HG03442 (cell line): ENCODE results near the gene OR6C6.
"Not testable (repeated sequence)": the region's sequence is repeated elsewhere in the genome, so short reads cannot be mapped to it uniquely, and the experiment has no call there.

Experiments
- ATAC-seq: cut with Tn5 transposase; IDR thresholded peaks from one replicate; pipeline ENCODE4 v1.9.1; 2021; ENCODE audit warnings: mild to moderate bottlenecking, moderate library complexity; ENCODE audit not compliant: unreplicated experiment

OR6C6 gene

DNA sequence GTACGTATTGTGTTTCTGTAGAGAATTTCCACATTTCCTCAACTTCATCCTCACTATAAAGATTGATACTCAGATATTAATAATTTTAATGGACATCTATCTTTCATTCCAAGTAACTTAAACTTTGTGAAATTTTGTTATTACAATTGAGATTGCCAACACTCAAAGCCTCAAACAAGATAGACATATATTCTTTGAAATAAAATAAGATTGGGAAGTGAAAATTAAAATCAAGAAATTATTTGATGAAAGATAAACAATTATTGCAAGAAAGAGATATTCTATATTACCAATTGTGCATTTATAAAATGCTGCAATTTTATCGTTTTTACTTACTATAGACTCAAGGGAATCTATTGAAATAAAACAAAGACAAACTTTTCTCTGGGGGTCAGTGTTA is at the start of gene OR6C6:
TSS of gene OR6C6 (minus strand) at position 101 of the 400 bp plus-strand sequence. CDS start 1,337 bp downstream, outside the sequence.
- no peak for ATAC-seq

DNA sequence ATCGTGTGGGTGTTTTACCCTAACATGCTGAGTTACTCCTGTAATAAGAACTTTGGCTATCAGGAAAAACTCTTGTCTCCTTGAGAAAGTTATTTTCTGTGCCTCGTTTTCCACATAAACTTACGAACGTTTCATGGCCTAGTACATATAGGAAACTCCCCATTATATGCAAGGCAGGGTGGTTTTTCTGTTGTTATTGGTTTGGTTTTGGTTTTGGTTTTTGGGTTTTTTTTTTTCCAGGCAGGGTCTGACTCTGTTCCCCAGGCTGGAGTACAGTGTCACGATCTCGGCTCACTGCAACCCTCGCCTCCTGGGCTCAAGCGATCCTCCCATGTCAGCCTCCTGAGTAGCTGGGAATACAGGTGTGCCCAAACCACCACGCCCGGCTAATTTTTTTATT is 39.6 kb upstream of the OR6C6 start:
- no peak for ATAC-seq

DNA sequence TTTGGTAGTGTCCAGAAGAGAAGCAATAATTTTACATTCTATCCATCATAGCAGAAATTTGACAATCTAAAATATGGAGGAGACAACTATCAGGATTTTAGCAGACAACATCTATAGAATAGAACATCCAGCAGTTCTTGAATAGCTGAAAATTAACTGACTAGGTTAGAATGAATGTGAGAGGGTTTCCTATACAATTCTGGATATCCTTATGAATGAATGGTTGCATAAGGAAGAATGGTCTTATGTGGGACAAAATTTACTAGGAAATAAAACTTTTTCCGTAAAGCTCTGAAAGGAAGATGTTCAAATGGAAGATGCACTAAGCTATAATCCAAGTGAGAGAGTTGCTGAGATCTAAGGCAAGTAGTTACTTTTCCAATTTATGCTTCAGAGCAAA is 34.1 kb upstream of the OR6C6 start, which contains the start of gene OR6C3:
TSS of gene OR6C3 (plus strand) at position 301 of the 400 bp plus-strand sequence. CDS start 955 bp downstream, outside the sequence.
- ATAC-seq, result no peak

DNA sequence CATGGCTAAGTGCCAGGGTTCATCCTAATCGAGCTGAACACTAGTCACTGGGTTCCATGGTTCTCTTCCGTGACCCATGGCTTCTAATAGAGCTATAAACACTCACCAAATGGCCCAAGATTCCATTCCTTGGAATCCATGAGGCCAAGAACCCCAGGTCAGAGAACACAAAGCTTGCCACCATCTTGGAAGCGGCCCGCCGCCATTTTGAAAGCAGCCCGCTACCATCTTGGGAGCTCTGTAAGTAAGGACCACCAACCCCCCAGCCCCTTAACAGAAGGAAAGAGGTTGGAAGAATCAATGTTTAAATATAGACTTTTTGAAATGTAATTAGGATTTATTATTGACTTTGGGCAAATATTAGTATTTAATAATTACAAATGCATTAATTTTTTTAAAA is 29.4 kb upstream of the OR6C6 start:
- not testable (repeated sequence) for ATAC-seq

DNA sequence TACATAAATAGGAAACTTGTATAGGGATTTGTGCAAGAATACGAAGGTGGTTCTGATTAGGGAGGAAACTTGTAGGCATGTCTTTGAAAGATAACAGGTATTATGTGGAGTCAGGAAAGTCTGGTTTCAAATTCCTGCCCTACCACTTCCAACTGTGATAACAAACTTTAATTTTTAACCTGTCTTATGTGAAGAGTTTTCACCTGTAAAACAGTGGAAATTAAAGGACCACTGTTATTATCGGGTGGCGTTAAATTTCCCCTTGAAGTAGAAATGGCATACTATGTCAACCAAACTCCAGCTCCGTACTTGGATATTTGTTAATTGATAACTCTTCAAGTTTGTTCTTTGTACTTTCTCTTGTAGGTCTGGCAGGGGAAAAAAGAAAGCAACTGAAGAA is 23.8 kb upstream of the OR6C6 start:
- no peak for ATAC-seq

DNA sequence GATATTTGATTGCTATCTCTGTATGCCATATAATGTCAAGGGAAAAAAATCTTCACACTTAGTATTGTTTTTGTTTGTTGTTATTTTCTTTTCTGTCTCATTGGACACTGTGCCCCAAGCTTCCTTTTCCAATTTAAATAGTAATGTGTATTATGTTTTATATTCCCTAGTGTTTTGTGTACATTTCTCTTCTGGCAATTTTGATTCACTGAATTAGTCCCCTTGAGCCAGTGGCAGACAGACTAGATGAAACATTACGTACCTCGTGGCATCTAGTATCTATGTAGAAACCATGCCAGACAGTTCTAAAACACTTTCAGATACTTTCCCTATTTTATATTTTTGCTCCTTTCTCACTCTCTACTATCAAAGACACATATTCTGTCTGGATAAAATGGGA is 17.7 kb upstream of the OR6C6 start, which contains the start of gene OR6C1:
TSS of gene OR6C1 (plus strand) at position 301 of the 400 bp plus-strand sequence. CDS start 6,257 bp downstream, outside the sequence.
- ATAC-seq, result no peak

DNA sequence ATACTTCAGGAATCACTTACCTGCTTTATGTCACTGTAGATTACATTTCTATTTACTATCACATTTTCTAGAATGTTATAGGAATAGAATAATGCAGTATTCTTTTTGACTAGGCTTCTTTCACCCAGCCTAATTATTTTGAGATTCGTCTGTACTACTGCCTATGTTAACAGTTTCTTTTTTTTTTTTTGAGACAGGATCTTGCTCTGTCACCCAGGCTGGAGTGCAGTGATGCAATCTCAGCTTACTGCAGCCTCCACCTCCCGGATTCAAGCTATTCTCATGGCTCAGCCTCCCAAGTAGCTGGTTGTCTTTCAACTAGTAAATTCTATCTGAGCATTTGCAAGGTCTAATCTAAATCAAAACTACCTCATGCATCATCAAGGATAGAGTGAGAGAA is 6.4 kb downstream of the OR6C6 start:
- no peak for ATAC-seq

DNA sequence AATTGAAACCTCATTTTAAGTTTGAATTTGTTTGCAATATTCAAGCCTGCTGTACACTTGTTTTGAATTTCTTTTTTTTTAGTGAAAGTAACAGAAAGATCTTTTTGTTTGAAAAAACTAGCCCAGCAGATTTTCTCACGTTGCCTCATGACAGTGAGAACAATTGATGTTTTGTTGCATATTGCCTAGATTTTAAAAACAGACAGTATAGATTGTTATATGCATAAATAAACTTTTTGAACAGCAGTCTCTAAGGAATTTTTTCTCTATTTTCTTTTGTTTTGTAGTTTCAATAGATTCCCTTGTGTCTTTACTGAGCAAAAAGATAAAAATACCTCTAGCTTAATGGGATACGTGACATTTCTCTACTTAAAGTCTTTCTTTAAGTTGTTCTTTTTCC is 15.4 kb downstream of the OR6C6 start:
- no peak for ATAC-seq

DNA sequence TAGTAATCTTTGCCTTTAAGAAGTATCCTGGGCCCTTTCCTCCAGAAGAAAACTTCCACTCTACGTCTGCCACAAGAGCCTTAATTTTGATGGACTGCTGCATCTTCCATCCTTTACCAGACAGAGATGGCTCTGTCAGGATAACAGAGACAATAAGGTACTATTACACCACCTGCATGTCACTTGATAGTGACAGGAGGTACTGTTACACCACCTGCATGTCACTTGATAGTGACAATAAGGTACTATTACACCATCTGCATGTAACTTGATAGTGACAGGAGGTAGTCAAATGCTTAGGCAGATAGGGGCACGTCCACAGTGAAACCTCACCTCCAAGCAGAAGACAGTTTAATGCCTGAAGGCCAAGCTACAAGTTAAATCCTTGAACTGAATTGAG is 38.1 kb downstream of the OR6C6 start:
- ATAC-seq, result no peak

DNA sequence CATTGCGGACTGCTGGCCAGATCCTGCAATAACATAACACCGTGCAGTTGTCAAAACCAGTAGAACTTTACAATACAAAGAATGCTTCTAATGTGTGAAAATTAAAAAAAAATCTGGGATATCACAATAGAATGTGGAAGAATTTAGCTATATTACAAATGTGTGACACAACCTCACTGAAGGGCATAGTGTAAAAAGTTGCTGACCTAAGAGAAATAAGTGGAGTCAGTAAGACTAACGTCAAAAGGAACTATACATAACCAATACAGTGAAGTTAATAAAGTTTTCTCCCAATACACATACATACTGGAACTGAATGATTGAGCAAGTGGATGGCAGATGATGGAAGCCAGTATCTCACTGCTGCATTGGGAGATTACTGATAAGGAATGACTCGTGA is 39.5 kb downstream of the OR6C6 start:
- no peak for ATAC-seq

DNA sequence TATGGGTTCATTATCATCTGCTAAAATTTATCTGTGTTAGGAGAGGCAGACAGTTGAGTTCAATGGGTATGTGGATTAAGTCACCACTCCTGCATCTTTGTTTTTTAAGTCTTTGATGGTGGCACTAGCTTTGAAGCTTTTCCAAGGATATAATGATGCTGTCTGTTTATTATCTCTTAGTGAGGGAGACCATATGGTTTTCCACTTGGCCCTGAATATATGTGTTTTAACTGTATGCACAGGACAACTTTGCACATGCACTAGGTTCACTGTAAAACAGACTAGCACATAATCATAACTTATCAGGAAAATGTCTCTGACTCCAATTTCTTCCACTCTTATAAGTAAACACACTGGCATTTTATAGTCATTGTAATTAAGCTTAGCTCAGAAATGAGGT is 43.1 kb downstream of the OR6C6 start:
- no peak for ATAC-seq

DNA sequence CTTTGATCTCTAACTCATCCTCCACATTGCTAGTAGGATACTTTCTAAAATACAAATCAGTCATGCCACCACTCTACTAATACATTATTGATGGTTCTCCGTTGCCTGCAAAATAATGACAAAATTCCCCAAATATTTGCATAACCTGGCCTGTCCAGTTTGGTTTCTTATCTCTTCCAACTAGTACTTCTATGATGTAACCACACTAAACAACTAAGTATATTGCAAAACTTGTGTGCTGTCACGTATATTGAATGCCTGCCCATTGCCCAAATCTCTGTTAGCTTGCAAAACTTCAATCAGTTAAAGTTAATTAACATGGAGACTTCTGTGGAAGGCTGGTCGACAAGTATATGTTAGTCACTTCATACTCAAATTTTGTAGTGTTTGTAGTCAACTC is 45.4 kb downstream of the OR6C6 start:
- no peak for ATAC-seq

DNA sequence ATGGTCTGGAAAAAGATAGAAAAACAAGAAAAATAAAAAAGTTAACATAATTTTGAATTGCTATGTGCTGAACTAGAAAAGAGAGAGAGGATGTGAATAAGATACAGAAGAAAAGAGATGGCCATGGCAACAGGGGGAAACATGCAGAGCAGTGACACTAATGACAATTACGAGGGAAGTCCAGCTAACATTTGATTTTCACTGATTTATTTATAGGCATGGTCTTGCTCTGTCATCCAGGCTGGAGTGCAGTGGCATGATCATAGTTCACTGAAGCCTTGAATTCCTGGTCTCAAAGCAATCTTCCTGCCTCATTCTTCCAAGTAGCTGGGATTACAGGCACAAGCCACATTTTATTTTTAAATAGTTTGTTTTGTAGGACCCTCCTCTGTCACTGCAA is 50.2 kb downstream of the OR6C6 start:
- no peak for ATAC-seq

DNA sequence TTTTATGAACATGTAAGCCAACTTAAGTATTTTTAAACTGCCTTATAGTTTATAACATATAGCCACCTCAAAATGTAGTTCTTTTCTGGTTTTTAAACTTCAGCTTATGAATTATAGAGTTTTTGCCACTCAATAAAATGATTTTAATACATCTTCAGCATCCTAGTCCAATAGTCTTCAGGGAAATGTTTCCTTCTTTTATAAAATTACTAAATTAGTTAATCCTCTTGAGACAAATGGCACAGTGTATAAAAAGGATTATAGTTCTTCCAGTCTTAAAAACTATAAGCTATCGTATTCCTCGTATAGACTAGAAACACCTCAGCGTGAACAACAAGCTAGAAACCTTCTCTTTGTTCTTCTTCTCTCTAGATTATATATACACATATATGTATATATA is 52.1 kb downstream of the OR6C6 start, which contains the start of gene OR6C74:
TSS of gene OR6C74 (plus strand) at position 301 of the 400 bp plus-strand sequence. CDS start 2,679 bp downstream, outside the sequence.
- ATAC-seq, result no peak
